K562 (cell line): ENCODE results near the gene CCDC61. TPM values are rescaled to one million over a fixed set of nuclear protein-coding genes. Genes with fewer than 3 reads are reported as not detected.

Source experiments
- ATAC-seq: fragments of 200-7000 bp; cut with Tn5 transposase; 3 replicates; pipeline ENCODE4 v1.9.1; 2020; ENCODE audit warnings: moderate library complexity
- BruUV-seq: library from RNA; stranded (reverse); fragments of 400-500 nt; replicated peaks from 2 replicates; lab custom pipeline; 2021; lab: Mats Ljungman, UMichigan
- CTCF ChIA-PET: fragments of 300-600 bp; formaldehyde crosslinking; extraction: SDS; loops from one replicate; lab custom pipeline; 2021; ENCODE audit warnings: low intra/inter-chr PET ratio; lab: Yijun Ruan, JAX
- POLR2A ChIA-PET: fragments of 300-600, 350-650 bp; sonication (Branson Sonifier 250); formaldehyde crosslinking; extraction: SDS; loops from one replicate; lab custom pipeline; 2021; ENCODE audit warnings: antibody characterized with exemption, inconsistent platforms; lab: Yijun Ruan, JAX
- DNase-seq, 4 experiments: peaks; one replicate each; pipeline versions ENCODE4 v3.0.0 to v3.0.0-alpha.2; 2011 to 2018; ENCODE audit warnings: low spot score in 3 of 4, mixed read lengths in 3 of 4; ENCODE audit errors: extremely low read depth in 1 of 4
- FAIRE-seq: peaks from 2 replicates; lab custom pipeline; 2011; peaks lifted over from hg19 to GRCh38; lab: Jason Lieb, UNC
- H2AFZ ChIP-seq: 2 replicates; pipeline ENCODE4 v1.6.0; 2011; ENCODE audit warnings: low read depth, low read length, control low read depth, inconsistent platforms
- H3K27ac ChIP-seq: fragments of 200-600 bp; 3 replicates; pipeline ENCODE4 v1.8.0; 2011; ENCODE audit warnings: low read depth, mild to moderate bottlenecking, control low read depth, inconsistent platforms, low read length, moderate library complexity, mixed read lengths; ENCODE audit errors: extremely low read depth
- H3K27me3 ChIP-seq, 2 experiments: fragments of 300-600 bp in 1 of 2; 2 replicates in 1 of 2; 3 replicates in 1 of 2; pipeline versions ENCODE4 v1.6.0 to v1.8.0; 2011; ENCODE audit warnings: inconsistent platforms in 2 of 2, low read length in 2 of 2, mild to moderate bottlenecking in 1 of 2, mixed read lengths in 1 of 2, moderate library complexity in 1 of 2; ENCODE audit not compliant: control insufficient read depth in 2 of 2, insufficient read depth in 2 of 2
- H3K36me3 ChIP-seq: fragments of 300-600 bp; 3 replicates; pipeline ENCODE4 v1.8.0; 2011; ENCODE audit warnings: mild to moderate bottlenecking, low read length, inconsistent platforms; ENCODE audit not compliant: control insufficient read depth, insufficient read depth
- H3K4me1 ChIP-seq, 2 experiments: fragments of 200-600 bp in 1 of 2; replicated peaks in 1 of 2; 2 replicates in 1 of 2; 3 replicates in 1 of 2; pipeline versions ENCODE4 v1.5.1 to v1.8.0; 2011; ENCODE audit warnings: inconsistent platforms in 2 of 2, low read length in 2 of 2, mild to moderate bottlenecking in 1 of 2, mixed read lengths in 1 of 2, moderate library complexity in 1 of 2; ENCODE audit not compliant: control insufficient read depth in 2 of 2, insufficient read depth in 2 of 2
- H3K4me2 ChIP-seq: 2 replicates; pipeline ENCODE4 v1.6.1; 2011; ENCODE audit warnings: low read length, control low read depth, inconsistent platforms, mixed read lengths; ENCODE audit not compliant: insufficient read depth
- H3K4me3 ChIP-seq: fragments of 200-600 bp; sonication (generic), shearing (Covaris generic); 2 replicates; pipeline ENCODE4 v1.5.1; 2016; ENCODE audit warnings: control low read depth, inconsistent platforms
- H3K79me2 ChIP-seq: fragments of 200-600 bp; 3 replicates; pipeline ENCODE4 v1.8.0; 2011; ENCODE audit warnings: low read length, inconsistent platforms; ENCODE audit not compliant: control insufficient read depth, insufficient read depth
- H3K9ac ChIP-seq, 2 experiments: 2 replicates each; pipeline versions ENCODE4 v1.6.0 to v1.6.1; 2011; ENCODE audit warnings: low read depth in 2 of 2, low read length in 2 of 2, control low read depth in 1 of 2, inconsistent platforms in 1 of 2, mild to moderate bottlenecking in 1 of 2, mixed read lengths in 1 of 2; ENCODE audit not compliant: insufficient read depth in 1 of 2
- H3K9me1 ChIP-seq: one replicate; pipeline ENCODE4 v1.6.0; 2011; ENCODE audit warnings: inconsistent platforms, mild to moderate bottlenecking, low read length, moderate library complexity; ENCODE audit not compliant: control insufficient read depth, insufficient read depth
- H3K9me3 ChIP-seq: replicated peaks from 2 replicates; pipeline ENCODE4 v1.5.1; 2011; ENCODE audit warnings: low read depth, low read length, inconsistent platforms; ENCODE audit not compliant: control insufficient read depth, insufficient read depth
- H4K20me1 ChIP-seq: replicated peaks from 2 replicates; pipeline ENCODE4 v1.6.1; 2011; ENCODE audit warnings: low read length, inconsistent platforms, mixed read lengths; ENCODE audit not compliant: control insufficient read depth, insufficient read depth
- ADNP ChIP-seq: fragments of 200-800 bp; sonication (Bioruptor generic); IDR thresholded peaks from 2 replicates; pipeline ENCODE4 v1.6.1; 2016; ENCODE audit warnings: missing genetic modification characterization, missing compliant biosample characterization
- BCOR ChIP-seq: fragments of 450-650 bp; IDR thresholded peaks from 2 replicates; pipeline ENCODE4 v1.6.1; 2016
- DACH1 ChIP-seq: fragments of 450-650 bp; IDR thresholded peaks from 2 replicates; pipeline ENCODE4 v1.6.1; 2018; ENCODE audit not compliant: partially characterized antibody
- ELF2 ChIP-seq: fragments of 250-450 bp; sonication (Bioruptor Pico); IDR thresholded peaks from 2 replicates; pipeline ENCODE4 v1.5.0; 2021; ENCODE audit warnings: mild to moderate bottlenecking
- HDAC2 ChIP-seq: fragments of 450-650 bp; IDR thresholded peaks from 2 replicates; pipeline ENCODE4 v1.6.1; 2016; ENCODE audit warnings: mild to moderate bottlenecking
- HNRNPK ChIP-seq: fragments of 200-400 bp; formaldehyde crosslinking; IDR thresholded peaks from one replicate; pipeline ENCODE4 v1.6.1; 2018; ENCODE audit warnings: mild to moderate bottlenecking, low read depth, low read length; ENCODE audit not compliant: poor library complexity, severe bottlenecking
- NUFIP1 ChIP-seq: fragments of 450-650 bp; IDR thresholded peaks from 2 replicates; pipeline ENCODE4 v1.6.1; 2018; ENCODE audit not compliant: partially characterized antibody
- RBM34 ChIP-seq: fragments of 200-400 bp; formaldehyde crosslinking; IDR thresholded peaks from 2 replicates; pipeline ENCODE4 v1.6.1; 2018; ENCODE audit warnings: low read length, borderline replicate concordance; ENCODE audit not compliant: insufficient read depth
- ZBED1 ChIP-seq: IDR thresholded peaks from 2 replicates; pipeline ENCODE4 v1.6.1; 2014
- ZNF146 ChIP-seq: IDR thresholded peaks from one replicate; pipeline ENCODE4 v1.6.1; 2018; ENCODE audit warnings: missing compliant biosample characterization; ENCODE audit not compliant: unreplicated experiment
- WGBS: fragments of 100-300 bp; shearing (Covaris generic); methylation state at CpG from one replicate; pipeline ENCODE4 v1.1.6; 2016; ENCODE audit warnings: low coverage, mixed read lengths; ENCODE audit not compliant: insufficient coverage; ENCODE audit errors: missing lambda C conversion rate; 5-methylcytosine and 5-hydroxymethylcytosine counted together
- in situ Hi-C: fragments of 300-500 bp; cut with MboI; formaldehyde crosslinking; loops from 4 replicates; pipeline ENCODE4 v1.15.0; 2018; ENCODE audit warnings: inconsistent platforms, mixed read lengths
- intact Hi-C: fragments of 100-400 bp; cut with micrococcal nuclease; formaldehyde crosslinking; loops from 2 replicates; pipeline ENCODE4 v1.14.2; 2022
- polyA plus RNA-seq, 8 experiments: library from polyadenylated mRNA; depleted of rRNA in 4 of 8; stranded (reverse) in 5 of 8; unstranded in 3 of 8; fragments of >200 nt; fragmentation: Nextera tagmentation in 2 of 8; fragmentation: Illumina TruSeq in 1 of 8; extraction: Ambion mirVana in 2 of 8; extraction: Trizol in 1 of 8; gene quantifications; 2 replicates each; pipeline versions ENCODE4 v1.2.1 to v1.2.3, GENCODE V29; 2011 to 2014; ENCODE audit warnings: inconsistent platforms in 1 of 8, missing spikeins in 1 of 8
- total RNA-seq, 7 experiments: library from RNA; depleted of rRNA in 6 of 7; stranded (reverse); fragments of >200 nt in 6 of 7; fragmentation: Illumina TruSeq in 2 of 7; extraction: Trizol in 2 of 7; gene quantifications; 2 replicates each; pipeline versions ENCODE4 v1.2.1 to v1.2.3, GENCODE V29; 2011 to 2021; ENCODE audit warnings: low replicate concordance in 1 of 7

Gene CCDC61
- total and polyA plus RNA-seq, 9 of the 15 experiments (the other 6 are each of a cell fraction or from before 2014, with no cell fraction given), result 0.07 to 27.0 (median 10.3) TPM

- H3K4me1 ChIP-seq, result peaks cover 21 to 22% of the 10 kb centered on the region in 2 experiments; a peak in 4 of 5 replicates
- intact Hi-C loops, result no loop called here
- H3K79me2 ChIP-seq, result peaks cover 10% of the 10 kb centered on the region; the same call in 2 of the 3 replicates
- peaks cover 17% of the 10 kb centered on the region for H4K20me1 ChIP-seq
- 0 out of 4 replicates have a peak overlapping the region, but pooled peaks of 1 of the 2 experiments have one; percentile 42 for H3K9ac ChIP-seq
- no peak for FAIRE-seq
- in situ Hi-C loops, result no loop called here
- TF ChIP-seq ELF2 (CRISPR knock-in tag), result no peak
- no peak for TF ChIP-seq ZNF146 (CRISPR knock-in tag)
- no peak for TF ChIP-seq ZBED1
- no peak for TF ChIP-seq RBM34
- TF ChIP-seq, all 486 proteins: peak for 0
- no peaks in the 10 kb centered on the region for H3K27me3 ChIP-seq
- WGBS, result 74% methylated on average over 8 of the region's 8 CpGs
- ATAC-seq (no peak), DNase-seq (no peak)
- H2AFZ ChIP-seq, result no peak overlapping the region
- POLR2A ChIA-PET, result interaction anchor here (0.5 kb wide), 1 partner anchor 503 kb away, joined by 3 read pairs; no protein-coding TSS in a partner anchor
- H3K27ac ChIP-seq, result no peak overlapping the region
- no peaks in the 10 kb centered on the region for H3K9me3 ChIP-seq
- H3K9me1 ChIP-seq, result no peaks in the 10 kb centered on the region
- BruUV-seq, result no TSS peak
- CTCF ChIA-PET, result no interaction called here
- H3K4me3 ChIP-seq, result no peak overlapping the region
- H3K36me3 ChIP-seq, result peaks cover 7% of the 10 kb centered on the region; the same call in 2 of the 3 replicates
- no peak overlapping the region for H3K4me2 ChIP-seq
Measured at GRCh38 chr19:45996933-45997332, 1.7 kb downstream of the CCDC61 start.

- BruUV-seq, result no TSS peak
- 67% methylated on average over 4 of the region's 4 CpGs for WGBS
- Histone ChIP-seq H3K4me3 (no peak overlapping the region), H3K4me2 (no peak overlapping the region), H3K27me3 (no peaks in the 10 kb centered on the region), H3K4me1 (peaks cover 22 to 25% of the 10 kb centered on the region in 2 experiments; a peak in 4 of 5 replicates), H3K9me3 (no peaks in the 10 kb centered on the region), H3K27ac (no peak overlapping the region), H3K9ac (no peak overlapping the region), H4K20me1 (peaks cover 17% of the 10 kb centered on the region), H3K36me3 (peaks cover 10% of the 10 kb centered on the region; the same call in 2 of the 3 replicates), H3K9me1 (no peaks in the 10 kb centered on the region), H2AFZ (no peak overlapping the region), H3K79me2 (peaks cover 10% of the 10 kb centered on the region; the same call in 2 of the 3 replicates)
- DNase-seq, result no peak
- POLR2A ChIA-PET, result interaction anchor here (0.6 to 0.7 kb wide), 2 partner anchors 79 to 157 kb away, joined by 3 read pairs; no protein-coding TSS in a partner anchor
- intact Hi-C loops (no loop called here), in situ Hi-C loops (no loop called here)
- CTCF ChIA-PET, result no interaction called here
- no peak for FAIRE-seq
- ATAC-seq, result no peak
- TF ChIP-seq BCOR (peak; percentile 95), HNRNPK (no peak), NUFIP1 (no peak), HDAC2 (peak; percentile 52; the same call in 1 of the 2 replicates), DACH1 (peak; percentile 38), ADNP (tag) (peak; percentile 79)
Measured at GRCh38 chr19:45998834-45999233, 3.6 kb downstream of the CCDC61 start.
